Loucy (cell line): ENCODE data around the gene ITPKB.
A peak's percentile ranks its signal among the peaks of the same experiment; 100 is the strongest.

Experiments used
- H2AFZ ChIP-seq: fragments of 200-600 bp; sonication (generic); 2 replicates; pipeline ENCODE4 v1.6.0; 2016; ENCODE audit warnings: antibody characterized with exemption, mild to moderate bottlenecking, low read length, moderate library complexity
- H3F3A ChIP-seq: fragments of 200-600 bp; 2 replicates; pipeline ENCODE4 v1.6.0; 2016; ENCODE audit warnings: antibody characterized with exemption, low read depth, mild to moderate bottlenecking
- H3K27me3 ChIP-seq: fragments of 200-600 bp; sonication (generic); 2 replicates; pipeline ENCODE4 v1.6.1; 2014; ENCODE audit warnings: low read length, mild to moderate bottlenecking; ENCODE audit not compliant: insufficient read depth, poor library complexity, severe bottlenecking
- H3K36me3 ChIP-seq: fragments of 200-600 bp; sonication (generic); 2 replicates; pipeline ENCODE4 v1.6.1; 2016; ENCODE audit warnings: low read length; ENCODE audit not compliant: insufficient read depth
- H3K4me1 ChIP-seq: fragments of 200-600 bp; sonication (generic); 2 replicates; pipeline ENCODE4 v1.5.1; 2014; ENCODE audit warnings: low read length, mild to moderate bottlenecking; ENCODE audit not compliant: insufficient read depth, poor library complexity, severe bottlenecking
- H3K4me2 ChIP-seq: fragments of 200-600 bp; sonication (generic); 2 replicates; pipeline ENCODE4 v1.6.0; 2014; ENCODE audit warnings: antibody characterized with exemption, low read length, low read depth, mild to moderate bottlenecking; ENCODE audit not compliant: poor library complexity, severe bottlenecking
- H3K4me3 ChIP-seq: fragments of 200-600 bp; sonication (generic); 2 replicates; pipeline ENCODE4 v1.5.1; 2014; ENCODE audit warnings: low read length, mild to moderate bottlenecking, mixed read lengths; ENCODE audit not compliant: poor library complexity, severe bottlenecking
- H3K79me2 ChIP-seq: fragments of 200-600 bp; sonication (generic); 2 replicates; pipeline ENCODE4 v1.6.1; 2014; ENCODE audit warnings: low read length; ENCODE audit not compliant: insufficient read depth
- H3K9ac ChIP-seq: fragments of 200-600 bp; sonication (generic); 2 replicates; pipeline ENCODE4 v1.6.0; 2014; ENCODE audit warnings: mild to moderate bottlenecking, low read depth, low read length, moderate library complexity; ENCODE audit not compliant: poor library complexity, severe bottlenecking
- H3K9me2 ChIP-seq: fragments of 200-600 bp; sonication (generic); replicated peaks from 2 replicates; pipeline ENCODE4 v1.6.1; 2016; ENCODE audit warnings: low read depth, low read length, mixed read lengths
- H3K9me3 ChIP-seq: fragments of 200-600 bp; sonication (generic); 2 replicates; pipeline ENCODE4 v1.6.1; 2014; ENCODE audit warnings: mild to moderate bottlenecking, antibody characterized with exemption, low read length, low read depth; ENCODE audit not compliant: insufficient read depth
- H4K20me1 ChIP-seq: fragments of 200-600 bp; sonication (generic); 2 replicates; pipeline ENCODE4 v1.6.0; 2014; ENCODE audit warnings: antibody characterized with exemption, low read length, mild to moderate bottlenecking; ENCODE audit not compliant: insufficient read depth, poor library complexity, severe bottlenecking
- EZH2phosphoT487 ChIP-seq: fragments of 200-600 bp; IDR thresholded peaks from 2 replicates; pipeline ENCODE4 v1.6.1; 2018; ENCODE audit warnings: antibody characterized with exemption, mild to moderate bottlenecking, moderate library complexity, borderline replicate concordance
- TF ChIP-seq, protein P1 (sequence below): fragments of 200-600 bp; sonication (generic); conservative IDR thresholded peaks from 2 replicates; pipeline ENCODE4 v1.5.1; 2014; ENCODE audit warnings: mild to moderate bottlenecking, antibody characterized with exemption, low read length

The ITPKB gene

DNA sequence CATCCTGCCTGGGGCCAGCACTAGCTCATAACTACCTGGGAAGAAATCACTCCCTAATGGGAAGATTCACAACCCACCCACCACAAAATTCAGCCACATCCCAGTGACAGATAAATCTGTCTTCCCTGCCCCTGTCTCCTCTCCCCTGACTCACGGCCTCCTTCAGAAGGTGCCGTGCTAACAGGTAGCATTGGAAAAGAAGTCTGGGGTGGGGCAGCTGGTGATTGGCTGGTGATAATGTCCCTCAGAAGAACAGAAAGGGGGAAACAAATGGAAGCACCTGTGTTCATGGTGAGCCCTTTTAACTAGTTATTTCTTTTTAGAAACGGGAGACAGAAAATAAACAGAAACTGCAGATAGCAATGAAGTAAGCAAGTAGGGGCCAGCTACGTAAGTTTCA is 29.1 kb downstream of the ITPKB start:
- Histone ChIP-seq H3K9me2 (no peaks in the 10 kb centered on the region), H3F3A (peaks cover 11% of the 10 kb centered on the region), H3K4me1 (peaks cover 69% of the 10 kb centered on the region), H3K79me2 (peaks cover 90% of the 10 kb centered on the region), H3K9me3 (no peaks in the 10 kb centered on the region), H3K4me3 (peak overlapping the region; percentile 70), H3K9ac (peak overlapping the region; percentile 85), H2AFZ (no peak overlapping the region), H4K20me1 (peaks cover 5% of the 10 kb centered on the region), H3K4me2 (peak overlapping the region; percentile 95), H3K27me3 (no peaks in the 10 kb centered on the region), H3K36me3 (peaks cover 22% of the 10 kb centered on the region; the same call in 1 of the 2 replicates)
- TF ChIP-seq, protein P1, sequence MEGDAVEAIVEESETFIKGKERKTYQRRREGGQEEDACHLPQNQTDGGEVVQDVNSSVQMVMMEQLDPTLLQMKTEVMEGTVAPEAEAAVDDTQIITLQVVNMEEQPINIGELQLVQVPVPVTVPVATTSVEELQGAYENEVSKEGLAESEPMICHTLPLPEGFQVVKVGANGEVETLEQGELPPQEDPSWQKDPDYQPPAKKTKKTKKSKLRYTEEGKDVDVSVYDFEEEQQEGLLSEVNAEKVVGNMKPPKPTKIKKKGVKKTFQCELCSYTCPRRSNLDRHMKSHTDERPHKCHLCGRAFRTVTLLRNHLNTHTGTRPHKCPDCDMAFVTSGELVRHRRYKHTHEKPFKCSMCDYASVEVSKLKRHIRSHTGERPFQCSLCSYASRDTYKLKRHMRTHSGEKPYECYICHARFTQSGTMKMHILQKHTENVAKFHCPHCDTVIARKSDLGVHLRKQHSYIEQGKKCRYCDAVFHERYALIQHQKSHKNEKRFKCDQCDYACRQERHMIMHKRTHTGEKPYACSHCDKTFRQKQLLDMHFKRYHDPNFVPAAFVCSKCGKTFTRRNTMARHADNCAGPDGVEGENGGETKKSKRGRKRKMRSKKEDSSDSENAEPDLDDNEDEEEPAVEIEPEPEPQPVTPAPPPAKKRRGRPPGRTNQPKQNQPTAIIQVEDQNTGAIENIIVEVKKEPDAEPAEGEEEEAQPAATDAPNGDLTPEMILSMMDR: no peak
- no peak for TF ChIP-seq EZH2phosphoT487

DNA sequence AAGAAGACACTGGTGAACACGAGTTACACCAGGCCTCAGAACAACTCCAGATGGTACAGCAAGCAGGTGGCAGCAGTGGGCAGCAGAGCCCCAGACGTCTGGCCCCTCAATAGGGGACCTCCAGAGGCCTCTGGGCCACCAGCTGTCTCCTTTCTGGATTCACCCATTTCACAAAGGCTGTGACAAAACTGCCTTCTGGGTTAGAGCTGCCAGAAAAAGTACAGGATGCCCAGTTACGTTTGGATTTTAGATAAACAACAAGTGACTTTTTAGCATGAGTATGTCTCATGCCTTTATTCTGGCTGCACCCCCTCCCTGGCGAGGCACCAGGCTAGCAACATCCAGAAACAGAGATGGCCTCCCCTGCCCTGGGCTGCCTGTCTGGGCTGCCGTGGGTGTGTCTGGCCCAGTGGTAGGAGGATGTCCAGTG is 30.1 kb downstream of the ITPKB start:
- peak overlapping the region; percentile 95 for H3K4me2 ChIP-seq
- H3K79me2 ChIP-seq: peaks cover 90% of the 10 kb centered on the region
- peaks cover 61% of the 10 kb centered on the region for H3K4me1 ChIP-seq
- TF ChIP-seq, protein P1: peak; percentile 64
- TF ChIP-seq EZH2phosphoT487: no peak
- H3K27me3 ChIP-seq: no peaks in the 10 kb centered on the region
- H3K36me3 ChIP-seq: peaks cover 15% of the 10 kb centered on the region; the same call in 1 of the 2 replicates
- H3K4me3 ChIP-seq: peak overlapping the region; percentile 70
- H3K9ac ChIP-seq: peak overlapping the region; percentile 85
- no peaks in the 10 kb centered on the region for H3K9me3 ChIP-seq
- peaks cover 15% of the 10 kb centered on the region for H3F3A ChIP-seq
- H2AFZ ChIP-seq: no peak overlapping the region
- peaks cover 3% of the 10 kb centered on the region for H4K20me1 ChIP-seq
- no peaks in the 10 kb centered on the region for H3K9me2 ChIP-seq

DNA sequence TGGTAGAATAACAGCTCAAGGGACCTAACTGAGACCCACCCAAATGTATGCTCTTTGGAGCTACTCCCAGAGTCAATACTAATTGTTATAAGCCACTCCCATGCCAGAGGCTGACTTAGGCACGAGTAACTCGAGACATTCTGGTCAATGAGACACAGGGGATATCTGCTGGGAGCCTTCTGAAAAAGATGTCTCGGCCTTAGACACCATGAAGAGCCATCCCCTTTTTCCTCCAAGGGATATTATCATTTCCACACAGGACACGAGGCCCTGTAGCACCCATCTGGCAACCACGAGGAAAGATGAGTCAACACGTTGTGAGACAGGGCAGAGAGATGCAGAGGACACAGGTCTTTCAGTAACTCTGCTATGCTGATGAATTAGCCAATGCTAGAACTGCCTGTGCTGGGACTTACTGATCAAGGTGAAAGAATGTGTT is 30.7 kb downstream of the ITPKB start:
- Histone ChIP-seq H3K9ac (peak overlapping the region; percentile 85), H3K9me3 (no peaks in the 10 kb centered on the region), H3F3A (peaks cover 15% of the 10 kb centered on the region), H3K27me3 (no peaks in the 10 kb centered on the region), H3K4me1 (peaks cover 59% of the 10 kb centered on the region), H3K4me2 (peak overlapping the region; percentile 95), H3K36me3 (peaks cover 13% of the 10 kb centered on the region; the same call in 1 of the 2 replicates), H3K4me3 (no peak overlapping the region), H2AFZ (no peak overlapping the region), H3K9me2 (no peaks in the 10 kb centered on the region), H4K20me1 (no peaks in the 10 kb centered on the region), H3K79me2 (peaks cover 89% of the 10 kb centered on the region)
- TF ChIP-seq, protein P1: no peak
- no peak for TF ChIP-seq EZH2phosphoT487
